ENCODE results near the gene PHF2. TPM values are rescaled to one million over a fixed set of nuclear protein-coding genes. Genes with fewer than 3 reads are reported as not detected.

The PHF2 gene
- total RNA-seq, 2 donors from 2014 or later = 15.0 to 19.8 TPM

GRCh38 chr9:93566408-93567270 is 9.7 kb upstream of the PHF2 start:
- Histone ChIP-seq H3K27me3 (no peaks in the 10 kb centered on the region), H3K27ac (peak overlapping the region; percentile 87 to 92 (median 88)), H3K4me1 (peaks cover 13% of the 10 kb centered on the region), H3K4me3 (no peak overlapping the region), H3K36me3 (replicated peaks in 1 of 2; ENCODE audit: insufficient read depth in 1 of 2, low read depth in 2 of 2) (peaks cover 7 to 9% of the 10 kb centered on the region in 2 donors), H3K9me3 (no peaks in the 10 kb centered on the region)
- DNase-seq = peak; percentile 98 to 99 (median 99)
- intact Hi-C loops (cut with DNase I) = no loop called here
- 0 to 2% methylated on average over 5 to 69 of the region's 69 CpGs for WGBS, 2 donors
- peak; percentile 81 to 94 (median 92) for TF ChIP-seq POLR2A (IDR thresholded peaks at IDR 0.05)
- TF ChIP-seq, protein P1, sequence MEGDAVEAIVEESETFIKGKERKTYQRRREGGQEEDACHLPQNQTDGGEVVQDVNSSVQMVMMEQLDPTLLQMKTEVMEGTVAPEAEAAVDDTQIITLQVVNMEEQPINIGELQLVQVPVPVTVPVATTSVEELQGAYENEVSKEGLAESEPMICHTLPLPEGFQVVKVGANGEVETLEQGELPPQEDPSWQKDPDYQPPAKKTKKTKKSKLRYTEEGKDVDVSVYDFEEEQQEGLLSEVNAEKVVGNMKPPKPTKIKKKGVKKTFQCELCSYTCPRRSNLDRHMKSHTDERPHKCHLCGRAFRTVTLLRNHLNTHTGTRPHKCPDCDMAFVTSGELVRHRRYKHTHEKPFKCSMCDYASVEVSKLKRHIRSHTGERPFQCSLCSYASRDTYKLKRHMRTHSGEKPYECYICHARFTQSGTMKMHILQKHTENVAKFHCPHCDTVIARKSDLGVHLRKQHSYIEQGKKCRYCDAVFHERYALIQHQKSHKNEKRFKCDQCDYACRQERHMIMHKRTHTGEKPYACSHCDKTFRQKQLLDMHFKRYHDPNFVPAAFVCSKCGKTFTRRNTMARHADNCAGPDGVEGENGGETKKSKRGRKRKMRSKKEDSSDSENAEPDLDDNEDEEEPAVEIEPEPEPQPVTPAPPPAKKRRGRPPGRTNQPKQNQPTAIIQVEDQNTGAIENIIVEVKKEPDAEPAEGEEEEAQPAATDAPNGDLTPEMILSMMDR (IDR thresholded peaks at IDR 0.05) = peak; percentile 90 to 99 (median 97)
- peak; percentile 97 for ATAC-seq

GRCh38 chr9:93567271-93567959 is 9.0 kb upstream of the PHF2 start:
- intact Hi-C loops (cut with DNase I) = no loop called here
- H3K4me3 ChIP-seq = no peak overlapping the region

DNA sequence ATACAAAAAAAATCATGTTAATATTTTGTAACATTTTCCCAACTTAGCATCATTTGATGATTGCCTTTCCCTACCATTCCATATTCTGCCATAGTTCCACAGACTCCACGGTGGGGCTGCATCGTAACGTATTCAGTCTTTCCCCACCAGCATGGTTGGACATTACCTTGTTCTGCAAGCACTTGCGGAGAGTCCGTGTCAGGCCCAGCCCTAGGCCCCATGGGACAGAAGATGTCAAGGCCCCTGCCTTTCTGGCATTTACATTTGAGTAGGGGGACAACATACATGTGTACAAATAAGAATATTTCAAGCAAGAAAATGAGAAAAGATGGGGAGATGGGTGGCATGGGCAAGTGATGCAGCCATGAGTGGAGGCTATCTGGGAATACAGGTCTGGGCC is 8.2 kb upstream of the PHF2 start:
- 94 to 97% methylated on average over 5 of the region's 5 CpGs for WGBS, 2 donors
- intact Hi-C loops (cut with DNase I) = no loop called here
- TF ChIP-seq, protein P1 (IDR thresholded peaks at IDR 0.05) = no peak
- TF ChIP-seq POLR2A (IDR thresholded peaks at IDR 0.05) = no peak

More at GRCh38 chr9:93567271-93567959, 9.0 kb upstream of the PHF2 start:
- Histone ChIP-seq H3K4me1 (peaks cover 13% of the 10 kb centered on the region), H3K36me3 (replicated peaks in 1 of 2; ENCODE audit: insufficient read depth in 1 of 2, low read depth in 2 of 2) (peaks cover 2 to 7% of the 10 kb centered on the region in 2 donors), H3K27ac (peak overlapping the region; percentile 87 to 92 (median 88)), H3K9me3 (no peaks in the 10 kb centered on the region), H3K27me3 (no peaks in the 10 kb centered on the region)
- ATAC-seq (peak; percentile 0), DNase-seq (no peak)
- 60 to 63% methylated on average over 13 to 14 of the region's 15 CpGs for WGBS, 2 donors
- TF ChIP-seq, protein P1 (IDR thresholded peaks at IDR 0.05) = no peak
- TF ChIP-seq POLR2A (IDR thresholded peaks at IDR 0.05) = no peak

DNA sequence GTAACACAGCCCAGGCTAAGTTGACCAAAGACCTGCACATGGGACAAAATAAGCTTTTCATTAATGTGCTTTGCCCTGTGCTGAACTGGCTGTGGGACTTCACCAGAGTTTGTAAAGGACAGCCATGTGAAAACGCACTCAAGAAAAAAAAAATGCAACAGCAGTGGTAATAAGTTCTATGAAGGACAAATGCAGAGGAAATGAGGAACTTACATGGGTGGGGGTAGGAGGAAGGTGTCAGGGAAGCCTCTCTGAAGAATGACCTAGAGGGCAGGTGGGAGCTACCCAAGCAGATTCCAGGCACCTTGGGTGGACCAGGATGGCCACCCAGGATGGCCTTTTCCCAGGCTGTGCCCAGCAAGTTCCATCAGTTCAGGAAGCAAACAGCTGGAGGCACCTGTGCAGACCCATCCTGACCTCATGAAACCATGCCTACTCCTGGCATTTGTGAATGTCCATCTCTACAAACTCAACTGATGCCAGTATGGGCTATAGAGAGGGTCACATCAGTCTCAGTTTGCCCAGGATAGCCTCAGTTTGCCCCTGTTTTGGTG is 6.7 kb upstream of the PHF2 start:
- Histone ChIP-seq H3K9me3 (no peaks in the 10 kb centered on the region), H3K27me3 (no peaks in the 10 kb centered on the region), H3K4me3 (no peak overlapping the region), H3K36me3 (replicated peaks in 1 of 2; ENCODE audit: insufficient read depth in 1 of 2, low read depth in 2 of 2) (no peaks in the 10 kb centered on the region), H3K4me1 (peaks cover 13% of the 10 kb centered on the region), H3K27ac (no peak overlapping the region)
- intact Hi-C loops (cut with DNase I) = no loop called here
- TF ChIP-seq POLR2A (IDR thresholded peaks at IDR 0.05) = no peak
- TF ChIP-seq, protein P1 (IDR thresholded peaks at IDR 0.05) = no peak
- DNase-seq (no peak), ATAC-seq (no peak)
- 53 to 90% methylated on average over 1 of the region's 1 CpG for WGBS, 2 donors

More for the DNA sequence above, 8.2 kb upstream of the PHF2 start:
- Histone ChIP-seq H3K4me1 (peaks cover 13% of the 10 kb centered on the region), H3K36me3 (replicated peaks in 1 of 2; ENCODE audit: insufficient read depth in 1 of 2, low read depth in 2 of 2) (peaks cover 0 to 6% of the 10 kb centered on the region in 2 donors), H3K27me3 (no peaks in the 10 kb centered on the region), H3K4me3 (no peak overlapping the region), H3K27ac (no peak overlapping the region), H3K9me3 (no peaks in the 10 kb centered on the region)
- no peak for ATAC-seq
- DNase-seq = no peak

Data from body of pancreas (tissue), 4 donors.